H54 (cell line): ENCODE data around the gene BABAM2.

Experiments
- DNase-seq: peaks from one replicate; pipeline ENCODE4 v3.0.0; 2011; ENCODE audit warnings: low spot score, mixed read lengths; ENCODE audit not compliant: insufficient read length
- FAIRE-seq: peaks from 3 replicates; lab custom pipeline; 2011; peaks lifted over from hg19 to GRCh38; lab: Jason Lieb, UNC
- POLR2A ChIP-seq: IDR thresholded peaks from 2 replicates; pipeline ENCODE4 v1.6.1; 2011; ENCODE audit warnings: low read depth, mild to moderate bottlenecking, low read length

BABAM2 gene

DNA sequence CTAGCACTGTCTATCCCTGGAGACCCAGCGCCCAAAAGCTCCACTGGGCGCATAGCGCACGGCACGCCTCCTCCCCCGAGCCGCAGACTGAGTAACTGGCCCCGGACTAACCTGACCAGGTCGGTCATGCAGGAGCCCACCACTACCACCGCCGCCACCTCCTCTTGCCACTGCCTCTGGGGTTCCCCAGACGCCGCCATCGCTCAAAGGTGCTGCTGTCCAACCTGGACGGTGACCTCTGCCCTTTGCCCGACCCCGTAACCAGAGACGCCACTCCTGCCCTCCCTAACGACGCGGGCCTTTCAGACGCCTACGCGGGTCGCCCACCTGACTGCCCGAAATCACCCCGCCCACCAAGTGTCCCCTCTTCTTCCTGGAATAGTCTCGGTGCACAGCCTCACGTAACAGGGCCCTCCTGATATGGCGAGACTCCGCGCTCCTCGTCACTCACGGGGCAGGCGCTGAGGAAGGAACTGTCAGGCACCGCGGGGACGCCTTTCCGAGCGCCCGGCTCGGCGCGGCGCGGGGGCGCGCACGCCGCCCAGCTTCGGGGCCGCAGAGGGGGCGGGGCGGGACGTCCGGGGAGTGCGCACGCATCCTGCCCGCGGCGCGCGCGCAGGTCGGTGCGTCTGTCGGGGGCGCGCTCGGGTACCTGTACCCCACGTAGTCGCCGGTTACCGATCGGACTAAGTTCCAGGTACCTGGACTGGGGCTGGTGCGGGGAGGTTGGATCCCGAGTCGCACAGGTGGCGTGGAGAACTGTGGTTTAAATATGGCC is at the start of gene BABAM2, which contains the start of gene RBKS:
Gene BABAM2 (plus strand): TSS at position 584 of the 778 bp plus-strand sequence. CDS start 3,828 bp downstream, outside the sequence.
Gene RBKS (minus strand): TSS at position 242 of the 778 bp plus-strand sequence. CDS start 42 bp downstream, at position 200.
- FAIRE-seq (peak; percentile 78), DNase-seq (peak; percentile 54)
- peak; percentile 41 for TF ChIP-seq POLR2A

DNA sequence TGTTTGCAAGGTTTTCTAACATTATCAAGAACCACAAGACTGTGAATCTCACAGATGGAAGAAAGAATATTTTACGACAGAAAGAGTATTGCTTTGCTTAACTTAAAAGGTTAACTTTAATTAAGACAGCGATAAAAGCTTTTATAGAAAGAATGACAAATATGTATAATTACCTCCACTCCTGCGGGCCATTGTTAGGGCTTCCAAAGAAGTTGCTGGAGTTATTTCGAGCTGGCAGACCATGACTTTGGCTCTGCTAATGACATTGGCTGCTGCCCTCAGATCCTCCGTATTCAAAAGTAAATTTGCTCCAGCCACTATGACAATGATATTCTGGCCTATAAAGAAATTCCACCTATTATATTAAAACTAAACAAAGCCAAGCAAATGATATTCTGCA is 47.6 kb upstream of the BABAM2 start:
- FAIRE-seq (no peak), DNase-seq (no peak)
- no peak for TF ChIP-seq POLR2A

DNA sequence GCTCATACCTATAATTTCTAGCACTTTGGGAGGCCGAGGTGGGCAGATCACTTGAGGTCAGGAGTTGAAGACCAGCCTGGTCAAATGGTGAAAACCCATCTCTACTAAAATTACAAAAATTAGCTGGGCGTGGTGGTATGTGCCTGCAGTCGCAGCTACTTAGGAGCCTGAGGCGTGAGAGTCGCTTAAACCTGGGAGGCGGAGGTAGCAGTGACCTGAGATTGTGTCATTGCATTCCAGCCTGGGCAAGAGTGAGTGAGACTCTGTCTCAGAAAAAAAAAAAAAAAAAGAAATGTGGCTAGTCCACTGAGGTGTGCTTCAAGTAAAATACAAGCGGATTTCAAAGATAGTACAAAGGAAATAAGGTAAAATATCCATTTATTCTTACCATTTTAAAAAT is 46.5 kb upstream of the BABAM2 start:
- FAIRE-seq (no peak), DNase-seq (no peak)
- TF ChIP-seq POLR2A: no peak

DNA sequence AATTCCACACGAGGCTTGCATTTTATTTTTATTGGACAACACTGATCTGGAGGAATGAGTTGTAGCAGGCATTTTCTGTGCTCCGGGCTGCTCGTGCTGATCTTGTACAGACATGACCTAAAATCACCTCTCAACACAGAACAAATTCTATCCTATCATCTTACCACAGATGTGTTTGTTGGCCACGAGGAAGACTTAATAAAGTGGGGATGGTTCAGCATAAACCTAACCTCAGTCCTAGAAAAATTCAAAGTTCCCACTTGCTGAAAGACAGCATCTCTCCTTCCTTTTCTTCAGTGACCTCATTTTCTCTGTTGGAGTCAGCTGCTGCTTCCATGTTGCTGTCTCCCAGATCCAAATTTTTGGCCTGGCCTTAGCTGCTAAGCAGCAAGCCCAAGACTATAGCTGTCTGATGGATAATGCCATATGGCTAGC is 45.7 kb upstream of the BABAM2 start:
- TF ChIP-seq POLR2A: no peak
- FAIRE-seq (no peak), DNase-seq (no peak)

DNA sequence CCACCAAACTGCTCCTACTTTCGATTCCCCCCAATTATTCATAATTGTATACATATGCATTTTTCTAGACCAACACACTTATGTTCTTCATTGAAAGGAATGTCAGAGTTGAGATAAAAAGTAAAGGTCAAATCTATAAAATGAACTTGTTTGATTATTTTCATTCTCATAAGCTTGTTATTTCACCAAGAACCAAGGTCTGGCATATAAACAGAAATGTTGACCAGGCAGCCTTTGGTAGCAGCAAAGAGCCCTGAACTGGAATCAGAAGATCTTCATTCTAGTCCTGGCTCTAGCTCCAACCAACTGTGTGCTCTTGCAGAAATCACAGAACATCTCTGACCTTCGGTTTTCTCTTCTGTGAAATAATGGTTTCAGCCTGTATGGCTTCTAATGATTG is 43.2 kb upstream of the BABAM2 start:
- no peak for TF ChIP-seq POLR2A

DNA sequence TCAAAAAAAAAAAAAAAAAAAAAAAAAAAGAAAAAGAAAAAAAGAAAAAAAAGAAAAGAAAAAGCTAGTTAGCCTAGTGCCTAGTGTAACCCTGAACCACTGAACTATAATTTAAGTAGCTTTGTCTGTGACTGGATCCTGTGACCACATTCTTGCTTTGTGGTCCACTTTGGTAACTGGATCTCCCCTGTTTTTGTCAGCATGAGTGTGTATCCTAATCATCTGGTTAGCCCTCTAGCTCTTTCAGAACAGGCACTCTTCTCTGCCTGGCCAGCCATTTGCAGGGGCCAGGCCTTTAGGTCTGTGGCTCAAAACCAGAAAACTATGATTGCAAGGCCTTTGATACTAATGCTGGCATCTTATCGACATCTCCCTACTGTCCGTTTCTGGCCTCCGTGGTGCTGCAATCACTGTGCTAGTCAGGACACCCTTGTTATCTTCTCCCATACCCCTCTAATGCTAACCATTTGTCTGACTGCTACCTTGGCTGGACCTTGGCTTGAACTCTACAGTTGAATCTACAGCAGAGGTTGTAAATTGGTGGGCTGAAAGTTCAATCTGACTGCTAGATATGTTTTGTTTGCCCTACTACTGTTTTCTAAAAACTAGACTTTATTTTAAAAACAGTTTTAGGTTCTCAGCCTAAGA is 40.8 kb upstream of the BABAM2 start:
- no peak for DNase-seq
- no peak for FAIRE-seq
- no peak for TF ChIP-seq POLR2A

More for the DNA sequence above, 43.2 kb upstream of the BABAM2 start:
- DNase-seq (no peak), FAIRE-seq (peak; percentile 11)

DNA sequence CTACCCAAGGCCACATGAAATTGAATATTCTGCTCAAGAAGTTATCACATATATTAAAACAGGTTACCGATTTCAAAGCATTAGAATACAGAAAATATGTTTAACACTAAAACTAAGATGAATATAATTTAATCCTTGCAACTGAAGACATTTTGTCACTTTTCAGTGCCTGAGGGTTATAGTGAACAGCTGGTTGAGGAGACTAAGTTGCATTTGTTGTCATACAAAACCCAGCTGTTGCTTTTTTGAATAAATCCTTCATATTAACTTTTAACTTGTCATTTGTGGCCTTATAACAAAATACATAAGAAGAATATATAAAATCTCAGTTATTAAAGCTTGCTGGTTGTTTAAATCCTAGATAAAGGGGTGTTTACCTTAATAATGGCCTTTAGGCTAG is 37.8 kb upstream of the BABAM2 start:
- DNase-seq (no peak), FAIRE-seq (no peak)
- no peak for TF ChIP-seq POLR2A

DNA sequence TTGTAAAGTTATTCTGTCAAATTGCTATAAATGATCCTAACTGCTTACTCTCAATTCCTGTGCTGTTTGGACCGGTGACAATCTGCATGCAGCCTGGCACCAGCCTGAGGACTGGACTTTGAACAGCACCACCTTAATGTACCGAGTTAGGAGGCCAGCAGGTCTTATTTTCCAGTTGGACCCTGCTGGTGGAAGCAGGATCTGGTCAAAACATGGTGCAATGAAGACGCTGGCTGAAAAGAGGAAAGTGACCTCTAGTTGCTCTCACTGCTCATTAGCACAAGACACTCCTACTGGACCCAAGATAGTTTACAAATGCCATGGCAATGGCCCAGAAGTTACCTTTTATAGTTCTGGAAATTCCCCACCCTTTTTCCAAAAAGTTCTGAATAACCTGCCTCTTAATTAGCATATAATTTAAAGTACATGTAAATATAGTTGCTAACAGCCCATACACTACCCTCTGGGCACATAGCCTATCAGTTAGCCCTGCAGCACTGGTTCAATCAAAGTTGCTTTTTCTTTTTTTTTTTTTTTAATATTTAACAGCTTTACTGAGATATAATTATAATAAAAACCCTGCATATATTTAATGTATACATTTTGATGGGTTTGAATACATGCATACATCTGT is 36.2 kb upstream of the BABAM2 start:
- TF ChIP-seq POLR2A: no peak

DNA sequence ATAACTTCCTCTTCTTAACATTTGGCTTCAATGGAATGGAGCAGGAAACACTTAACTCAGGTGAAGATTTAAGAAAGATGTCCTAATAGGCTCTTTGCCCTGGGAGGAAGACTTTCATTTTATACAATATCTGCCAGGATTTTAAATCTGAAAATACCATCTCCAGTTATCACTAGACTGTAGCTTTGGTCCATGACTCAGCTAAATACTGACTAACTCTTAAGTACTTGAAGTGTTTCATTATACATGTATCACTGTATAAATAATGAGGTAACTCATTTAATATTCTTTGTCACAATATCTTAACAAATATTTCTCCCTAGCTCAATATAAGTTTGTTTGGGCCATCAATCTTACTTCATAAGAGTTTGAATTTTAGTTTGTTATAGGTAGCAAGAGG is 35.1 kb upstream of the BABAM2 start:
- TF ChIP-seq POLR2A: no peak
- FAIRE-seq (peak; percentile 93), DNase-seq (no peak)

More for the DNA sequence above, 36.2 kb upstream of the BABAM2 start:
- no peak for DNase-seq
- FAIRE-seq: no peak

DNA sequence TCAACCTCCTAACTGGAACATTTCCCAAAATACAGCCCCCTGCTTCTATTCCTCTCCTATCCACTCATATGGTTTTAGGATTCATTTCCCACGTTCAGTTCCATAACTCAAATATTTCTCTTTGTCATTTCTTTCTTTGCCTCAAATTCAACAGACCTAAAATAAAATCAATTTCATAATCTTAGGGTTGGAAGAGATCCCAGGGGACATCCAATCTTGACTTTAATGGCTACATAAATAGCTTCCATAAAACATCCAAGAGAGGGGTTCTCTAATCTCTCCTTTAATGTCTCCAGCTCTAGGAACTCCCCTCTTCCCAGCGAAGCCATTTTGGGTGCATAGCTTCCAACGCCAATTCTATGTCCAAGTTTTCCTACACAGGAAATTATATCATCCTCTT is 34.1 kb upstream of the BABAM2 start:
- peak; percentile 6 for FAIRE-seq
- DNase-seq: no peak
- no peak for TF ChIP-seq POLR2A

DNA sequence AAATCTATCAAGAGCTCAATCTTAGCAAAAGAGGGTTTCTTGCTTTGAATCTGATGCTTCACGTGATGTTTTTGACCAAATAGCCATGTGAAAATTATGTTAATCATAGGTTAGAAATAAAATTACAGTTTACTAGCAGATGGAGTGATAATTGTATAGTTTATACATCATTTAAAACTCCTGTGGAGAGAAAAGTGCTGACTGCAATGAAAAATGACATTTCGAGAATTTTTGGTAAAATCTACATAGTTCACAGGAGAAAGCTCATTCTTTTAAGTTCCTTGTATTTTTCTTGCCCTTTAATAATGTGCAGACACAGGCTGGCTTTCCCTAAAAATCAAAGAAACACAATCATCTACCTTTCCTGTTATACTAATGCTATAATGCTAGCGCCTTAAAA is 33.6 kb upstream of the BABAM2 start:
- DNase-seq (no peak), FAIRE-seq (no peak)
- no peak for TF ChIP-seq POLR2A

DNA sequence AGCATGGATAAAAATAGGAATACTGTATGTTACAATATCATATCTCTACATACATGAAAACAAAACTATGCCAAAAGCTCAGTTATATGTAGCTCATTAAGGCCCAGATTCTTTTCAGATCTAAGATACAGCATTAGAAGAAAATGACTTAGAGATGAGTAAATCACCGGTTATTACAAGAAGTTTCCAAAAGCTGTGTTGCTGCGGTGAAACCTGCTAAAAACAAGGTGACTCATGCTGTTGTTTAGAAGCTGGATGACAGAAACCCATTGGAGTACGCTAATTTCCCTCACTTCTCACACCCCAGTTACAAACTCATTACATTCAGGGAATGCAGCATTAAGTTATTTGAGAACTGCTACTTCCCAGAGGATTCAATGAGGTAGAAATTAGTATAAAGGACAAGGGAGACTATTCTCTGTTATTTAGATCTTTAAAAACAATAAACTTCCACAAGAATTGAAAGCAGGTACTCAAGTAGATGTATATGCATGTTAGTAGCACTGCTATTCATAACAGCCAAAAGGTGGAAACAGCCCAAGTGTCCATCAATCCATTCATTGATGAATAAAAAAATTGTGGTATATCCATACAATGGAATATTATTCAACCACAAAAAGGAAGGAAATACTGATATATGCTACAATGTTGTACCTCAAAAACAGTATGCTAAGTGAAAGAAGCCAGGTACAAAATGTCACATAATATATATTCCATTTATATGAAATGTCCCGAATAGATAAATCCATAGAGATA is 32.9 kb upstream of the BABAM2 start:
- FAIRE-seq (peak; percentile 78), DNase-seq (no peak)
- TF ChIP-seq POLR2A: no peak

DNA sequence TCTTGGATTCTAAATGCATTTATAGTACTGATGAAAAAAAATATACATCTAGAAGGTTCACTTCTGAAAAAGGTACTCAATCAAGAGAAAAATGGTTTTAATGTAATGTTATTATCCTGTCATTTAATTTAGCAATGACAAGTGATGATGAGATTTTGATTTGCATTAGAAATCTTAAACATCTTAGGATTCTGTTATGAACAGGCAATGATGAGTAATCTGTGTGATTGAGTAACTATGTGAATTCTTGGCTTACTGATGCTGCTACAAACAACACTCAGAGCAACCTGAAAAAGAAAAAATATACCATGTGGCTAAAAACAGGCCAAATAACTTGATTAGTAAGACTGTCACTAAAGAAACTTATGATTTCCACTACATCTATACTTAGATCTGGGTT is 30.4 kb upstream of the BABAM2 start:
- no peak for TF ChIP-seq POLR2A
- DNase-seq: no peak
- FAIRE-seq: peak; percentile 91
